Measurements from ENCODE around the gene C8B. TPM values are rescaled to one million over a fixed set of nuclear protein-coding genes. Genes with fewer than 3 reads are reported as not detected.

Gene C8B
- total RNA-seq, 4 donors from 2014 or later, result not detected

DNA sequence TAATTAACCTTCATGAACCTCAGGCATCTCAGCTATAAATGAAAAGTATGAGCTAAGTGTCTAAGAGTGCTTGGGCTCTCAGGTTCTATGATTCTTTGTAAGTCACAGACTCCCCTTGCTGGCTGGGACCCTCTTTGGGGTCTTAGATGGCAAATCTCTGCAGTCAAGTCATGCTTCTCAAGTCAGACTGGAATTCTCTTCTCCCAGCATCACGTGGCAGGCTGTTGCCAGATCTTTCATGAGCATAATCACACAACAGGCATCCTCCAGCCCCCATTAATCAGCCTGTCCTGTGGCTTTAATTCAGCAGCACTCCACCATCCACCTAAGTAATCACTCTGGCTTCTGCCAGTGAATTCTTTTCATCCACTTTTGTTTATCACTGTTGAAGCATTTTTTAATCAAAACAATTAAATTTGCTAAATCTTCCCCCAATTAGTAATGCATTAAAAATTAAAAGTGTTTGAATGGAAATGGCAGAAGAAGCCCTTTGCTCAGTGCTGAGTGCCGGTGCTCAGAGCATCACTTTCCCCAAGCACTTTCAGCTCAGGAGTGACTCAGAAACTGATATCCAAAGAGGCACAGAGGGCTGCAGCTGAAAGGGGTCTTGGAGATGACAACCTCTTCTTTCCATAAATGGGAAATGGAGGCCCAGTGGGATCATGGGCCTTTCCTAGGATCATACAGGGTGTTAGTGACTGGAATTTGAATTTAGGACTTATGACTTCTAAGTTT is 61.0 kb downstream of the C8B start:
- intact Hi-C loops (cut with DNase I; ENCODE audit: low total_unique reads) (no loop called here), in situ Hi-C loops (cut with MboI; ENCODE audit: low pct_ligation_motif_present in 1 of 4, low pct_unique_long_range_greater_than_20kb in 1 of 4, low sequenced_read_pairs in 3 of 4) (no loop called here)
- no peaks in the 10 kb centered on the region for H3K4me1 ChIP-seq
- TF ChIP-seq EP300 (IDR thresholded peaks at IDR 0.05; ENCODE audit: low read depth), result no peak
- no peak for TF ChIP-seq POLR2AphosphoS5 (IDR thresholded peaks at IDR 0.05)
- TF ChIP-seq POLR2A (IDR thresholded peaks at IDR 0.05), result no peak
- TF ChIP-seq, protein P1, sequence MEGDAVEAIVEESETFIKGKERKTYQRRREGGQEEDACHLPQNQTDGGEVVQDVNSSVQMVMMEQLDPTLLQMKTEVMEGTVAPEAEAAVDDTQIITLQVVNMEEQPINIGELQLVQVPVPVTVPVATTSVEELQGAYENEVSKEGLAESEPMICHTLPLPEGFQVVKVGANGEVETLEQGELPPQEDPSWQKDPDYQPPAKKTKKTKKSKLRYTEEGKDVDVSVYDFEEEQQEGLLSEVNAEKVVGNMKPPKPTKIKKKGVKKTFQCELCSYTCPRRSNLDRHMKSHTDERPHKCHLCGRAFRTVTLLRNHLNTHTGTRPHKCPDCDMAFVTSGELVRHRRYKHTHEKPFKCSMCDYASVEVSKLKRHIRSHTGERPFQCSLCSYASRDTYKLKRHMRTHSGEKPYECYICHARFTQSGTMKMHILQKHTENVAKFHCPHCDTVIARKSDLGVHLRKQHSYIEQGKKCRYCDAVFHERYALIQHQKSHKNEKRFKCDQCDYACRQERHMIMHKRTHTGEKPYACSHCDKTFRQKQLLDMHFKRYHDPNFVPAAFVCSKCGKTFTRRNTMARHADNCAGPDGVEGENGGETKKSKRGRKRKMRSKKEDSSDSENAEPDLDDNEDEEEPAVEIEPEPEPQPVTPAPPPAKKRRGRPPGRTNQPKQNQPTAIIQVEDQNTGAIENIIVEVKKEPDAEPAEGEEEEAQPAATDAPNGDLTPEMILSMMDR (IDR thresholded peaks at IDR 0.05), result no peak
- H3K9me3 ChIP-seq, result no peaks in the 10 kb centered on the region
- H3K4me3 ChIP-seq, result no peak overlapping the region
- no peak for DNase-seq
- 46 to 52% methylated on average over 2 of the region's 2 CpGs for WGBS, 2 donors (ENCODE audit: low coverage in 1 of 2)
- no peak overlapping the region for H3K27ac ChIP-seq
- H3K36me3 ChIP-seq, result no peaks in the 10 kb centered on the region
- H3K27me3 ChIP-seq, result no peaks in the 10 kb centered on the region

DNA sequence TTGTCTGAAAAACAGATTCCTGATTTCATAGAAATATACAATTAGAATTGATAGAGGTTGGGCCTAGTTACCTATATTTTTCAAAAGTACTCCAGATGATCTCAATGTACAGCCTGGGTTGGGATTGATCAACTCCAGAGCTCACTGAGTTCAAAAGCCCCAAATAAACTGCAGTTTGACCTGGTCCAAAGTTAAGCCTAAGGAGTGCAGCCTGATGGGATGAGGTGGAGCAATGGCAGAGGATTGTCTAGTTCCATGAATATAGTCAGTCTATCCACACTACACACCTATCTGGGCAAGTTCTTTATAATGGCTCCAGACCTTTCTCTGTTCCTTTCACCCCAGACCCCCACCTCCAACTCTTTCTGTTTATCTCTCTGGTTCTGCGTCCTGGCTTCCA is 62.0 kb downstream of the C8B start:
- no peaks in the 10 kb centered on the region for H3K36me3 ChIP-seq
- 80 to 100% methylated on average over 1 of the region's 1 CpG for WGBS, 2 donors (ENCODE audit: low coverage in 1 of 2)
- H3K4me3 ChIP-seq, result no peak overlapping the region
- in situ Hi-C loops (cut with MboI; ENCODE audit: low pct_ligation_motif_present in 1 of 4, low pct_unique_long_range_greater_than_20kb in 1 of 4, low sequenced_read_pairs in 3 of 4) (no loop called here), intact Hi-C loops (cut with DNase I; ENCODE audit: low total_unique reads) (no loop called here)
- TF ChIP-seq, protein P1 (IDR thresholded peaks at IDR 0.05), result no peak
- TF ChIP-seq POLR2A (IDR thresholded peaks at IDR 0.05) (no peak), POLR2AphosphoS5 (IDR thresholded peaks at IDR 0.05) (no peak), EP300 (IDR thresholded peaks at IDR 0.05; ENCODE audit: low read depth) (no peak)
- no peak overlapping the region for H3K27ac ChIP-seq
- no peaks in the 10 kb centered on the region for H3K27me3 ChIP-seq
- H3K4me1 ChIP-seq, result no peaks in the 10 kb centered on the region
- DNase-seq, result no peak
- no peaks in the 10 kb centered on the region for H3K9me3 ChIP-seq

DNA sequence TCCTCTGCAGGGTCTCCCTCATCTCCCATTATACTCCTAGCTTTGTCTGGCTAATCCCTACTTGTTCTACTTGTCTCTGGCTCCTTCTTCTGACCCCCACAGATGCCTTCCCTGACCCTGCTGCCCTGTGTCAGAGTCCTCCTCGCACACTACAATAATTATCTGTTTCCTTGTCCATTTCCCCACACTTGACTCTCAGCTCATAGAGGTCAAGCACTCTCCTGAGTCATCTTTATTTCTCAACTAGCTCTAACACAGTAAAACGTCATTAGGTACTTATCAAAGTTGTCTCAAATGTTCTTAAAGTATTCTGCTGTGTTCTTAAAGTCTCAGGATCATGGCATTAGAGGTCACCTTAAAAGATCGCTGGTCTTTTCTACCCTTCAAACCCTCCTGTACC is 64.1 kb downstream of the C8B start:
- 24 to 49% methylated on average over 2 to 3 of the region's 3 CpGs for WGBS, 2 donors (ENCODE audit: low coverage in 1 of 2)
- Histone ChIP-seq H3K27ac (no peak overlapping the region), H3K4me1 (no peaks in the 10 kb centered on the region), H3K27me3 (no peaks in the 10 kb centered on the region), H3K4me3 (no peak overlapping the region), H3K36me3 (no peaks in the 10 kb centered on the region), H3K9me3 (no peaks in the 10 kb centered on the region)
- in situ Hi-C loops (cut with MboI; ENCODE audit: low pct_ligation_motif_present in 1 of 4, low pct_unique_long_range_greater_than_20kb in 1 of 4, low sequenced_read_pairs in 3 of 4), result no loop called here
- TF ChIP-seq POLR2A (IDR thresholded peaks at IDR 0.05) (no peak), EP300 (IDR thresholded peaks at IDR 0.05; ENCODE audit: low read depth) (no peak), POLR2AphosphoS5 (IDR thresholded peaks at IDR 0.05) (no peak)
- TF ChIP-seq, protein P1 (IDR thresholded peaks at IDR 0.05), result no peak
- intact Hi-C loops (cut with DNase I; ENCODE audit: low total_unique reads), result no loop called here
- no peak for DNase-seq

DNA sequence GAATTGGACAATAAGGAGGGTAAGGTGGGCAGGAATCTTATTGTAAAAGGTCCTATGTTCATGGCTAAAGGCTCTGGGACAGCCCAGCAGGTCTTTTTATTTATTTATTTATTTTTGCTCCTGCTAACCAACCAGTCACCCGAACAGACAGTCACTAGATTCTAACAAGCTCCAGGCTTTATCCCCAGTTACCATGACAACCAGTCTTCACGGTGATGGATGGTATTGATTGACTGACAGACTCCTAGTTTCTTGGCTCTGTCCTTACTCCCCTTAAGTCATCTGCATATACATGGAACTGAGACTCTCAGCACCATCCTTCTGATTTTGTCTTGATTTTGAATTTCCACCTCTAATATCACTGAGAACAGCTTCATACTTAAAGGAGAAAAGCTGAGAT is 66.9 kb downstream of the C8B start:
- in situ Hi-C loops (cut with MboI; ENCODE audit: low pct_ligation_motif_present in 1 of 4, low pct_unique_long_range_greater_than_20kb in 1 of 4, low sequenced_read_pairs in 3 of 4) (no loop called here), intact Hi-C loops (cut with DNase I; ENCODE audit: low total_unique reads) (no loop called here)
- H3K9me3 ChIP-seq, result no peaks in the 10 kb centered on the region
- H3K27ac ChIP-seq, result no peak overlapping the region
- H3K4me1 ChIP-seq, result no peaks in the 10 kb centered on the region
- no peaks in the 10 kb centered on the region for H3K36me3 ChIP-seq
- 39 to 73% methylated on average over 2 of the region's 2 CpGs for WGBS, 2 donors (ENCODE audit: low coverage in 1 of 2)
- no peak overlapping the region for H3K4me3 ChIP-seq
- TF ChIP-seq, protein P1 (IDR thresholded peaks at IDR 0.05), result no peak
- TF ChIP-seq EP300 (IDR thresholded peaks at IDR 0.05; ENCODE audit: low read depth) (no peak), POLR2A (IDR thresholded peaks at IDR 0.05) (no peak), POLR2AphosphoS5 (IDR thresholded peaks at IDR 0.05) (no peak)
- DNase-seq, result no peak
- H3K27me3 ChIP-seq, result no peaks in the 10 kb centered on the region
